Liver (tissue), 9 donors: ENCODE data around the gene FGF1. TPM values are rescaled to one million over a fixed set of nuclear protein-coding genes. Genes with fewer than 3 reads are reported as not detected.

Source experiments
- DNase-seq: peaks from one replicate; pipeline ENCODE4 v3.0.0-alpha.2; 2017; ENCODE audit warnings: low spot score
- H3K27ac ChIP-seq, 2 donors: one replicate each; pipeline ENCODE4 v1.7.0; 2013; ENCODE audit warnings: inconsistent platforms in 2 of 2, low read length in 2 of 2, control low read depth in 1 of 2, low read depth in 1 of 2, mild to moderate bottlenecking in 1 of 2
- H3K27me3 ChIP-seq, 4 donors: one replicate each; pipeline versions ENCODE4 v1.6.1 to v1.7.0; 2013; ENCODE audit warnings: low read length in 3 of 4, inconsistent platforms in 1 of 4, mild to moderate bottlenecking in 1 of 4, moderate library complexity in 1 of 4; ENCODE audit not compliant: control insufficient read depth in 4 of 4, insufficient read depth in 4 of 4
- H3K36me3 ChIP-seq, 4 donors: one replicate each; pipeline versions ENCODE4 v1.6.1 to v1.7.0; 2013; ENCODE audit warnings: low read length in 3 of 4, mild to moderate bottlenecking in 3 of 4, low read depth in 1 of 4, moderate library complexity in 1 of 4; ENCODE audit not compliant: control insufficient read depth in 4 of 4, insufficient read depth in 3 of 4
- H3K4me1 ChIP-seq, 4 donors: one replicate each; pipeline versions ENCODE4 v1.6.1 to v1.7.0; 2013; ENCODE audit warnings: low read length in 3 of 4, mild to moderate bottlenecking in 3 of 4, moderate library complexity in 1 of 4; ENCODE audit not compliant: control insufficient read depth in 4 of 4, insufficient read depth in 4 of 4
- H3K4me3 ChIP-seq, 3 donors: one replicate each; pipeline versions ENCODE4 v1.6.1 to v1.7.0; 2013; ENCODE audit warnings: low read length in 3 of 3, control low read depth in 1 of 3, low read depth in 1 of 3, mild to moderate bottlenecking in 1 of 3
- H3K9ac ChIP-seq, 2 donors: one replicate each; pipeline ENCODE4 v1.7.0; 2013; ENCODE audit warnings: low read length in 2 of 2, mild to moderate bottlenecking in 2 of 2, moderate library complexity in 2 of 2, control low read depth in 1 of 2, low read depth in 1 of 2
- H3K9me3 ChIP-seq, 4 donors: one replicate each; pipeline versions ENCODE4 v1.6.1 to v1.7.0; 2013; ENCODE audit warnings: low read length in 3 of 4; ENCODE audit not compliant: control insufficient read depth in 4 of 4
- CTCF ChIP-seq: fragments of 150-350 bp; IDR thresholded peaks from 2 replicates; pipeline ENCODE4 v1.5.1; 2017; ENCODE audit warnings: improper control_type of control experiment, low read depth, low read length; ENCODE audit not compliant: missing input control
- EGR1 ChIP-seq, 2 donors: IDR thresholded peaks; 2 replicates each; pipeline ENCODE4 v1.6.1; 2016 to 2018; ENCODE audit warnings: antibody characterized with exemption in 2 of 2, low read depth in 2 of 2
- FOXA1 ChIP-seq: IDR thresholded peaks from 2 replicates; pipeline ENCODE4 v1.6.1; 2016; ENCODE audit warnings: antibody characterized with exemption
- FOXA2 ChIP-seq: IDR thresholded peaks from 2 replicates; pipeline ENCODE4 v1.6.1; 2016; ENCODE audit warnings: antibody characterized with exemption
- GABPA ChIP-seq, 2 donors: IDR thresholded peaks in 1 of 2; conservative IDR thresholded peaks in 1 of 2; 2 replicates each; pipeline ENCODE4 v1.6.1; 2016; ENCODE audit warnings: antibody characterized with exemption in 2 of 2, mild to moderate bottlenecking in 1 of 2, moderate library complexity in 1 of 2
- HNF4A ChIP-seq, 2 donors: conservative IDR thresholded peaks; 2 replicates each; pipeline ENCODE4 v1.6.1; 2016; ENCODE audit warnings: antibody characterized with exemption in 2 of 2, mild to moderate bottlenecking in 2 of 2
- HNF4G ChIP-seq: IDR thresholded peaks from 2 replicates; pipeline ENCODE4 v1.6.1; 2016; ENCODE audit warnings: antibody characterized with exemption
- JUND ChIP-seq, 2 donors: IDR thresholded peaks; 2 replicates each; pipeline ENCODE4 v1.6.1; 2016; ENCODE audit warnings: antibody characterized with exemption in 2 of 2
- MAX ChIP-seq: IDR thresholded peaks from 2 replicates; pipeline ENCODE4 v1.6.1; 2016; ENCODE audit warnings: antibody characterized with exemption
- NR2F2 ChIP-seq: IDR thresholded peaks from 2 replicates; pipeline ENCODE4 v1.6.1; 2016; ENCODE audit warnings: antibody characterized with exemption
- RAD21 ChIP-seq, 2 donors: IDR thresholded peaks; 2 replicates each; pipeline ENCODE4 v1.6.1; 2016; ENCODE audit warnings: antibody characterized with exemption in 2 of 2, mild to moderate bottlenecking in 2 of 2
- RXRA ChIP-seq, 2 donors: IDR thresholded peaks; 2 replicates each; pipeline ENCODE4 v1.6.1; 2017 to 2018; ENCODE audit warnings: antibody characterized with exemption in 2 of 2, mild to moderate bottlenecking in 1 of 2
- SP1 ChIP-seq: IDR thresholded peaks from 2 replicates; pipeline ENCODE4 v1.6.1; 2018; ENCODE audit warnings: antibody characterized with exemption, mild to moderate bottlenecking
- TAF1 ChIP-seq: conservative IDR thresholded peaks from 2 replicates; pipeline ENCODE4 v1.6.1; 2016; ENCODE audit warnings: antibody characterized with exemption, mild to moderate bottlenecking
- YY1 ChIP-seq: IDR thresholded peaks from 2 replicates; pipeline ENCODE4 v1.6.1; 2016; ENCODE audit warnings: antibody characterized with exemption, mild to moderate bottlenecking
- WGBS: extraction: QIAGEN DNeasy Blood & Tissue Kit; methylation state at CpG from one replicate; pipeline ENCODE4 v1.1.7; 2013; 5-methylcytosine and 5-hydroxymethylcytosine counted together
- polyA plus RNA-seq, 2 donors: library from polyadenylated mRNA; stranded (reverse) in 1 of 2; unstranded in 1 of 2; fragments of 200-250 nt in 1 of 2; fragments of >200 nt in 1 of 2; fragmentation: Nextera tagmentation in 1 of 2; extraction: Ambion mirVana in 1 of 2; gene quantifications; one replicate each; pipeline versions ENCODE4 v1.2.1 to v1.2.3, GENCODE V29; 2013 to 2015
- total RNA-seq, 2 donors: library from RNA; depleted of rRNA; stranded (reverse); fragments of >200 nt; gene quantifications; one replicate each; pipeline ENCODE4 v1.2.3, GENCODE V29; 2014
- TF ChIP-seq, protein P1 (sequence below): IDR thresholded peaks from 2 replicates; pipeline ENCODE4 v1.6.1; 2016; ENCODE audit warnings: antibody characterized with exemption
- TF ChIP-seq, protein P2 (sequence below): IDR thresholded peaks from 2 replicates; pipeline ENCODE4 v1.6.1; 2016; ENCODE audit warnings: antibody characterized with exemption
- donor health status: healthy.
- donor health status: healthy.
- donor health status: healthy.
- donor health status: healthy.
- donor health status: healthy.

Gene FGF1
- total and polyA plus RNA-seq, 4 donors = 0.05 to 0.25 (median 0.16) TPM

GRCh38 chr5:142585451-142585850 is 100.4 kb downstream of the FGF1 start (continued):
- TF ChIP-seq CTCF (no peak), FOXA2 (no peak)

GRCh38 chr5:142584891-142585290 is 101.0 kb downstream of the FGF1 start:
- TF ChIP-seq FOXA1 (no peak), HNF4G (no peak), EGR1 (IDR thresholded peaks at IDR 0.05; ENCODE audit: low read depth in 2 of 2) (no peak), CTCF (no peak), JUND (IDR thresholded peaks at IDR 0.05) (no peak), SP1 (no peak)
- TF ChIP-seq, protein P1, sequence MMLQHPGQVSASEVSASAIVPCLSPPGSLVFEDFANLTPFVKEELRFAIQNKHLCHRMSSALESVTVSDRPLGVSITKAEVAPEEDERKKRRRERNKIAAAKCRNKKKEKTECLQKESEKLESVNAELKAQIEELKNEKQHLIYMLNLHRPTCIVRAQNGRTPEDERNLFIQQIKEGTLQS = no peak
- TF ChIP-seq, protein P2, sequence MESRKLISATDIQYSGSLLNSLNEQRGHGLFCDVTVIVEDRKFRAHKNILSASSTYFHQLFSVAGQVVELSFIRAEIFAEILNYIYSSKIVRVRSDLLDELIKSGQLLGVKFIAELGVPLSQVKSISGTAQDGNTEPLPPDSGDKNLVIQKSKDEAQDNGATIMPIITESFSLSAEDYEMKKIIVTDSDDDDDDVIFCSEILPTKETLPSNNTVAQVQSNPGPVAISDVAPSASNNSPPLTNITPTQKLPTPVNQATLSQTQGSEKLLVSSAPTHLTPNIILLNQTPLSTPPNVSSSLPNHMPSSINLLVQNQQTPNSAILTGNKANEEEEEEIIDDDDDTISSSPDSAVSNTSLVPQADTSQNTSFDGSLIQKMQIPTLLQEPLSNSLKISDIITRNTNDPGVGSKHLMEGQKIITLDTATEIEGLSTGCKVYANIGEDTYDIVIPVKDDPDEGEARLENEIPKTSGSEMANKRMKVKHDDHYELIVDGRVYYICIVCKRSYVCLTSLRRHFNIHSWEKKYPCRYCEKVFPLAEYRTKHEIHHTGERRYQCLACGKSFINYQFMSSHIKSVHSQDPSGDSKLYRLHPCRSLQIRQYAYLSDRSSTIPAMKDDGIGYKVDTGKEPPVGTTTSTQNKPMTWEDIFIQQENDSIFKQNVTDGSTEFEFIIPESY = no peak
- H3K27me3 ChIP-seq = peaks cover 0 to 2% (median 0%) of the 10 kb centered on the region in 4 donors
- 82% methylated on average over 1 of the region's 1 CpG for WGBS

GRCh38 chr5:142578161-142578830 is 107.6 kb downstream of the FGF1 start:
- H3K4me1 ChIP-seq = no peaks in the 10 kb centered on the region
- no peak overlapping the region for H3K9ac ChIP-seq
- WGBS = 91% methylated on average over 3 of the region's 3 CpGs
- no peak overlapping the region for H3K27ac ChIP-seq
- H3K9me3 ChIP-seq = no peaks in the 10 kb centered on the region
- DNase-seq = no peak
- no peaks in the 10 kb centered on the region for H3K36me3 ChIP-seq
- no peak overlapping the region for H3K4me3 ChIP-seq
- no peaks in the 10 kb centered on the region for H3K27me3 ChIP-seq
- TF ChIP-seq, protein P2 = no peak
- TF ChIP-seq HNF4G (no peak), JUND (IDR thresholded peaks at IDR 0.05) (no peak), CTCF (no peak), FOXA2 (no peak), HNF4A (conservative IDR thresholded peaks at IDR 0.05) (no peak), SP1 (no peak), GABPA (IDR thresholded peaks at IDR 0.05 in 1 of 2, conservative IDR thresholded peaks at IDR 0.05 in 1 of 2) (no peak), NR2F2 (no peak), RAD21 (IDR thresholded peaks at IDR 0.05) (no peak), EGR1 (IDR thresholded peaks at IDR 0.05; ENCODE audit: low read depth in 2 of 2) (no peak), RXRA (IDR thresholded peaks at IDR 0.05) (no peak), MAX (no peak), FOXA1 (no peak), TAF1 (no peak), YY1 (no peak)
- TF ChIP-seq, protein P1 = no peak

More at GRCh38 chr5:142584891-142585290, 101.0 kb downstream of the FGF1 start:
- Histone ChIP-seq H3K4me3 (no peak overlapping the region), H3K9me3 (no peaks in the 10 kb centered on the region), H3K27ac (no peak overlapping the region), H3K9ac (no peak overlapping the region), H3K4me1 (no peaks in the 10 kb centered on the region), H3K36me3 (no peaks in the 10 kb centered on the region)
- no peak for DNase-seq
